GM12865 (cell line): Measurements from ENCODE around the gene RNU1-4.
"Not testable (repeated sequence)": the region's sequence is repeated elsewhere in the genome, so short reads cannot be mapped to it uniquely, and the experiment has no call there.

Source experiments
- DNase-seq: peaks from one replicate; pipeline ENCODE4 v3.0.0; 2010; ENCODE audit warnings: low read depth
- H3K4me3 ChIP-seq: 2 replicates; pipeline ENCODE4 v1.5.1; 2011; ENCODE audit warnings: mild to moderate bottlenecking, low read depth, low read length, control low read depth
- TF ChIP-seq, protein P1 (sequence below): IDR thresholded peaks from 2 replicates; pipeline ENCODE4 v1.5.1; 2011; ENCODE audit warnings: low read length, control low read depth, low read depth, inconsistent platforms; ENCODE audit not compliant: insufficient read depth; ENCODE audit errors: missing control alignments

RNU1-4 gene

GRCh38 chr1:16718908-16719533, 21.3 kb upstream of the RNU1-4 start:
- peak; percentile 2 for DNase-seq
- TF ChIP-seq, protein P1, sequence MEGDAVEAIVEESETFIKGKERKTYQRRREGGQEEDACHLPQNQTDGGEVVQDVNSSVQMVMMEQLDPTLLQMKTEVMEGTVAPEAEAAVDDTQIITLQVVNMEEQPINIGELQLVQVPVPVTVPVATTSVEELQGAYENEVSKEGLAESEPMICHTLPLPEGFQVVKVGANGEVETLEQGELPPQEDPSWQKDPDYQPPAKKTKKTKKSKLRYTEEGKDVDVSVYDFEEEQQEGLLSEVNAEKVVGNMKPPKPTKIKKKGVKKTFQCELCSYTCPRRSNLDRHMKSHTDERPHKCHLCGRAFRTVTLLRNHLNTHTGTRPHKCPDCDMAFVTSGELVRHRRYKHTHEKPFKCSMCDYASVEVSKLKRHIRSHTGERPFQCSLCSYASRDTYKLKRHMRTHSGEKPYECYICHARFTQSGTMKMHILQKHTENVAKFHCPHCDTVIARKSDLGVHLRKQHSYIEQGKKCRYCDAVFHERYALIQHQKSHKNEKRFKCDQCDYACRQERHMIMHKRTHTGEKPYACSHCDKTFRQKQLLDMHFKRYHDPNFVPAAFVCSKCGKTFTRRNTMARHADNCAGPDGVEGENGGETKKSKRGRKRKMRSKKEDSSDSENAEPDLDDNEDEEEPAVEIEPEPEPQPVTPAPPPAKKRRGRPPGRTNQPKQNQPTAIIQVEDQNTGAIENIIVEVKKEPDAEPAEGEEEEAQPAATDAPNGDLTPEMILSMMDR, result no peak

DNA sequence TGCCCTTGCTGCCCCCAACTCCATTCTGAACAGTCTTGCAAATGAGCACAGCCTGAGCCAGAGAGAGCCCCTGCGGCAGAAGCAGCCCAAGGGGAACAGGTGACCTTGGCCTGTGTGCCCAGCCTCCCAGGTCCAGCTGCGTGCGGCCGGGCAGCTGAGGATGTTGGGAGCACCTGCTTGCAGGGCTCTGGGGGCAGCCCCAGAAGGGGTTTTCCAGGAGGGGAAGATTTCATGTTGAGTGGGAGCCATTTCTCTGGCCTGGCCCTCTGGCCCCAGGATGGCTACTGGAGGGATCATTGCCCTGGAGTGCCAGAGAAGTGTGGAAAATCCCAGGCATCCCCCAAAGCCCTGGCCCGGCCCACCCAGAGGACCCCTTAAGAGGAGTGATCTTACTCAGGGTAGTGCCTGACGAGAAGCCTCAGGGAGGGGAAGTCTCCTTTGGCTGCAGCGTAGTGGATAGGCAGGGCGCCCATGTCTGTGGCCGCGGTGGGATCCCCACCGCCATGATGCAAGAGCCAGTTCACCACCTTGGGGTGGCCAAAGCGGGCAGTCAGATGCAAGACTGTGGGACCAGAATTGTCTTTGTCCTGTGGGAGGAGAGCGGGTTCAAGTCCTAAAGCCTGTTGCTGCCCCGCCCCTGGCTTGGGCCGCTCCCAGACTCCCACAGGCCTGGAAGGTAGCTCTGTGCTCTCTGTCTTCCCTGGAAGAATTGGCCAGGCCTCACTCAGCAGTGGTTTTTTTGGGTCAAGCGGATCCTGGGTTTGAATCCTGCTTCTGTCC, 20.6 kb upstream of the RNU1-4 start:
- DNase-seq, result peak; percentile 42
- TF ChIP-seq, protein P1, result no peak
- H3K4me3 ChIP-seq, result no peak overlapping the region

More at GRCh38 chr1:16718908-16719533, 21.3 kb upstream of the RNU1-4 start:
- no peak overlapping the region for H3K4me3 ChIP-seq

- TF ChIP-seq, protein P1, result no peak
- H3K4me3 ChIP-seq, result no peak overlapping the region
- peak; percentile 32 for DNase-seq
Observed at GRCh38 chr1:16720351-16721223, 19.7 kb upstream of the RNU1-4 start.

DNA sequence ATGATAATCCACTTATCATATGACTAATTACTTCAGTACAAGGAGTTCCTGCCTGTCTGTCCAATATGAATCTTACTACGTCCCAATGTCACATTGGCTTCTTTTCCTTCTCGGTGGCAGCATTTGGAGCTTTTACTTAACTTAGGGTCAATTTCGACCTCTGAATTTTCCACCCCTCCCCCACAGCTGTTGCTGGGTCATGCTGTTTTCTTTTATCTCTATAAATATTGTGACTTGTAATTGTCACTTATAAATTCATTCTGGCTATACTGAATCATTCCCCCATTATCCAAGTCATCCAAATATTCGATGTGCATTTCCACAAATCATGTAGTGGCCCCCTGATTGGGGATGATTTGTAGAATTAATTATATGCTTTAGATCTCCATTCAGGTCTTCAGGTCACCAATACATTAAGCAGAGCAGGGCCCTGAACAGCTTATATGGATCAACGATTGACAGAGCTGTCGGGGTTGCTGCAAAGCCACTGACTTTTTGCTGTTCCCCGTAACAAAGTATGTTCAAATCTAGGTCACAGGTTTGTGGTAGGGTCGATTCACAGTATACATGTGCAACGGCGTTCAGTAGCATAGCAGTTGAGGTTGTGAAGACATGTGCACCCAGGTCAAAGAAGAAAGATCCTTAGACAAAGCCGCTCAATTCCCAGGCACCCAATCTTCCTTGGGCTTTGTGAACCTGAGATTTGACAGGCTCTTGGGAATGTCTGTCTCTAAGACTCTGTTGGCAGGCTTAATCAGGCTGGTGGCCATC, 18.3 kb upstream of the RNU1-4 start:
- H3K4me3 ChIP-seq, result no peak overlapping the region
- peak; percentile 0 for DNase-seq
- TF ChIP-seq, protein P1, result no peak

- TF ChIP-seq, protein P1, result no peak
- H3K4me3 ChIP-seq, result no peak overlapping the region
- peak; percentile 8 for DNase-seq
Observed at GRCh38 chr1:16724718-16725438, 15.4 kb upstream of the RNU1-4 start.

DNA sequence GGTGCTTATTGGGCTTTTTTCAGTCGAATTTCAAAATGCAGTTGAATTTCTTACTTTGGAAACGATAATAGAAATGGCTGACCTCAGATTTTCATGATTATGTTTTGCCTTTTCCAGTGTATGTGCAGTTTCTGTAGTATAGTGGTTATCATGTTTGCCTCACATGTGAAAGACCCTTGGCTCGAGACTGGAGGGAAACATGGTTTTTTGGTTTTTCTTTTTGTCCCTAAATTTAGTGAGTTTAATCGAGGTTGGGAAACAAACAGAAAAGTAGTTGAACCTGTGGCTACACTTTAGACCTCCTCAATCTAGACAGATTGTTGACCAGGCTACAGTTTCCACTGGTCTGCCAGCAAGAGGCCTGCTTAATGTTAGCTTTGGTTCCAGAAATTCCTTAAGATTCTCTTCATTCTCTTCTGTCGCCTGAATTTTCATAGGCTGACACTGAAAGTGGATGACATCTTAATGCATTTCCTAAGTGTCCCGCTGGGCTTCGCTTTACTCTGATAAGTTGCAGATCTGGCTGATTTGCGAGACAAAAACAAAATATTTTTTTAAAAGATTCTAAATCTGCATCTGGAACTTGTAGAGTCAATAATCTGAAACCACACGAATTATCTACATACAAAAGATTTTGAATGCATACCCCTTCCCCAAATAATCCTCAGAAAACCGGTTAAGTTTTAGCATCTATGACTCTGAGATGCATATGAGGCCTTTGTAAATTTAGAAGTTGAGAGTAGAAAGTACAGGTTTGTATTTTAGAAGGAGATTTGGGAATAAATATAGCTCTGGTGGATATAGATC, 14.7 kb upstream of the RNU1-4 start:
- DNase-seq, result peak; percentile 1
- not testable (repeated sequence) for H3K4me3 ChIP-seq
